HUES48 (cell line): Measurements from ENCODE around the gene OR2C1.

Source experiments
- H3K27ac ChIP-seq: one replicate; pipeline ENCODE4 v1.7.0; 2013; ENCODE audit warnings: low read depth, low read length, inconsistent platforms
- H3K27me3 ChIP-seq: 2 replicates; pipeline ENCODE4 v1.6.1; 2013; ENCODE audit warnings: mild to moderate bottlenecking, low read length; ENCODE audit not compliant: control insufficient read depth, insufficient read depth
- H3K36me3 ChIP-seq: 2 replicates; pipeline ENCODE4 v1.6.1; 2013; ENCODE audit warnings: low read length; ENCODE audit not compliant: control insufficient read depth, insufficient read depth
- H3K4me1 ChIP-seq: 2 replicates; pipeline ENCODE4 v1.6.1; 2013; ENCODE audit warnings: mild to moderate bottlenecking, low read length; ENCODE audit not compliant: control insufficient read depth, insufficient read depth
- H3K4me3 ChIP-seq: 2 replicates; pipeline ENCODE4 v1.5.1; 2013; ENCODE audit warnings: mild to moderate bottlenecking, low read depth, low read length
- H3K9ac ChIP-seq: 2 replicates; pipeline ENCODE4 v1.6.1; 2013; ENCODE audit warnings: mild to moderate bottlenecking, low read depth, low read length, moderate library complexity
- H3K9me3 ChIP-seq: 2 replicates; pipeline ENCODE4 v1.6.1; 2013; ENCODE audit warnings: low read length; ENCODE audit not compliant: control insufficient read depth, insufficient read depth

The OR2C1 gene

GRCh38 chr16:3355589-3355988 is at the start of gene OR2C1:
Gene OR2C1 (plus strand): TSS chr16:3355889. CDS start chr16:3355941, 52 bp downstream.
- Histone ChIP-seq H3K27me3 (no peaks in the 10 kb centered on the region), H3K4me1 (no peaks in the 10 kb centered on the region), H3K9ac (no peak within 1 kb of the TSS), H3K4me3 (no peak within 1 kb of the TSS), H3K9me3 (peaks cover 16% of the 10 kb centered on the region), H3K27ac (no peak within 1 kb of the TSS), H3K36me3 (no peaks in the 10 kb centered on the region)

GRCh38 chr16:3306078-3306477 is 49.6 kb upstream of the OR2C1 start:
- H3K36me3 ChIP-seq: peaks cover 19% of the 10 kb centered on the region
- no peaks in the 10 kb centered on the region for H3K27me3 ChIP-seq
- H3K9ac ChIP-seq: no peak overlapping the region
- 0 out of 2 replicates have a peak, but pooled peaks cover 4% of the 10 kb centered on the region for H3K4me1 ChIP-seq
- peaks cover 41% of the 10 kb centered on the region for H3K9me3 ChIP-seq
- H3K27ac ChIP-seq: peak overlapping the region; percentile 91
- H3K4me3 ChIP-seq: peak overlapping the region; percentile 96

GRCh38 chr16:3311496-3311895 is 44.2 kb upstream of the OR2C1 start:
- Histone ChIP-seq H3K27ac (no peak overlapping the region), H3K4me3 (no peak overlapping the region), H3K9ac (no peak overlapping the region), H3K36me3 (peaks cover 53% of the 10 kb centered on the region), H3K27me3 (no peaks in the 10 kb centered on the region), H3K9me3 (peaks cover 59% of the 10 kb centered on the region), H3K4me1 (no peaks in the 10 kb centered on the region)

DNA sequence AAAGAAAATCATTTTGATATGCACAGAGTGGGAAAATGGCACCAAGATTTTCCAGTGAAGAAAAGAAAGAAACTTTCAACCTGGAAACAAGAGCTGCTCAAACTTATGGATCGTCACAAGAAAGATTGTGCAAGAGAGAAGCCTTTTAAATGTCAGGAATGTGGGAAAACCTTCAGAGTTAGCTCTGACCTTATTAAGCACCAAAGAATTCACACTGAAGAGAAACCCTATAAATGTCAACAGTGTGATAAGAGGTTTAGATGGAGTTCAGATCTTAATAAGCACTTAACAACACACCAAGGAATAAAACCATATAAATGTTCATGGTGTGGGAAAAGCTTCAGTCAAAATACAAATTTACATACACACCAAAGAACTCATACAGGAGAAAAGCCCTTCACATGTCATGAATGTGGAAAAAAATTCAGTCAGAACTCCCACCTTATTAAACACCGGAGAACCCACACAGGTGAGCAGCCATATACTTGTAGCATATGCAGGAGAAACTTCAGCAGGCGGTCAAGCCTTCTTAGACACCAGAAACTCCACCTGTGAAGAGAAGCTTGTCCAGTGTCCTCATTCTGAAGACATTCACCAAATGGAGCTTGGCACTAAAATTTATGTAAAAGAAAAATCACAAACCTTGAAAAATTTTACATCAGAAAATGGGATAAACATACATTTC is 38.2 kb upstream of the OR2C1 start:
- Histone ChIP-seq H3K27ac (no peak overlapping the region), H3K9me3 (peaks cover 73% of the 10 kb centered on the region), H3K36me3 (peaks cover 57% of the 10 kb centered on the region), H3K4me3 (peak overlapping the region; percentile 5), H3K27me3 (no peaks in the 10 kb centered on the region), H3K4me1 (no peaks in the 10 kb centered on the region), H3K9ac (no peak overlapping the region)

DNA sequence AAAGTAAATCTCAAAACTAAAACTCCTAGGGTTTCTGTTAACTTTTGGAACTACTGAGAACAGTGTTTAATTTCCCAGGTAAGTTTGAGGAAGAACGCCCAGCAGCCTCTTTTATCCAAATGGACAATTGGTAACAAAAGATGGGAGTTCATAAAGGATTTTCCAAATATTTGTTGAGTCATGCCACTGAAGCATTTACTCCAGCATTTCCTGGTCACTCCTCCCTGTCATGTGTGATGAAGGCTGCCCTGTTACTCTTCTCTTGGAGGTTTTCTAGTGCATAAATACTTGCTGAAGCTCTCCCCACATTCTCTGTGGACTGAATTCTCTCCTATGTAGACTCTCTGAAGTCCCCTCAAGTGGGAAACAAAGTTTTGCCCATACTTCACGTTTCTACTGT is 33.9 kb upstream of the OR2C1 start:
- Histone ChIP-seq H3K9me3 (peaks cover 57% of the 10 kb centered on the region), H3K27me3 (no peaks in the 10 kb centered on the region), H3K4me1 (no peaks in the 10 kb centered on the region), H3K36me3 (peaks cover 19% of the 10 kb centered on the region), H3K27ac (no peak overlapping the region), H3K9ac (no peak overlapping the region), H3K4me3 (no peak overlapping the region)

- H3K9me3 ChIP-seq: peaks cover 19% of the 10 kb centered on the region
- no peak overlapping the region for H3K9ac ChIP-seq
- H3K27ac ChIP-seq: no peak overlapping the region
- H3K27me3 ChIP-seq: no peaks in the 10 kb centered on the region
- H3K4me3 ChIP-seq: no peak overlapping the region
- no peaks in the 10 kb centered on the region for H3K36me3 ChIP-seq
- no peaks in the 10 kb centered on the region for H3K4me1 ChIP-seq
These were observed 28.2 kb upstream of the OR2C1 start for GRCh38 chr16:3327514-3327913.

DNA sequence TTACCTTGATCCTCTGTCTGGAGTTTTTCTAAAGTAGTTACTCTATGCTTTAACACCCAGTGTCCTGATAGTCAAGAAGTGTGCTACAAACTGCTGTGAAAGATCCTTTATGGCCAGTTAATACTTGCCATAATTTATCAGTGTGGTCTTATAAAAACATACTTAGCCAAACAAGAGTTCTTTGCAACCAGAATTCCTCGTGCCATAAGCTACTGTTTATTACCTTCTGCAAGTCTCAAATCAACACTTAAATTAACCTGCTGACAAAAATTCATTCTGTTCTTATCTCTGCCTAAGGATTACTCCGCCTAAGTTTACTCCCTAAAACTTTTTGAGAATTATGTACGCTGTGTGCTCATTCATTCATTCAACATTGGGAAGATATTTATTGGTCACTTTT is 27.6 kb upstream of the OR2C1 start:
- H3K4me1 ChIP-seq: no peaks in the 10 kb centered on the region
- no peaks in the 10 kb centered on the region for H3K27me3 ChIP-seq
- no peak overlapping the region for H3K27ac ChIP-seq
- H3K9ac ChIP-seq: no peak overlapping the region
- H3K4me3 ChIP-seq: no peak overlapping the region
- no peaks in the 10 kb centered on the region for H3K36me3 ChIP-seq
- peaks cover 19% of the 10 kb centered on the region for H3K9me3 ChIP-seq

DNA sequence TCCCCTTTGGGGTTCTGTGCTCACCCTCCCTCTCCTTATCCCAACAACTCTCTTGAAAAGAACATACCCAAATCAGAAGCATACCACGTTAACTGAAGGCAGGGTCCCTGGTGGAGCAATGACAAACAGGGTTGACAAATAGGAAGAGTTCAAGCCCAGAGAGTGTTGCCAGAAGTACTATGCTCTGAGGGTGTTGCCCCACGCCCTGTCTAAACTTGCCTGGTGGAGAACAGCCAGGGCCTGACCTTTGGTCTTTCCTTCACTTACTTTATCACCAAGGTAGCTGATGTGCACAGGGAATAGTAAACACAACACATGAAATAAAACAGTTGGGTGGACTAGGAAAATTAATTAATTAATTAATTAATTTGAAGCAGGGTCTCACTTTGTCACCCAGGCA is 27.0 kb upstream of the OR2C1 start:
- Histone ChIP-seq H3K27me3 (no peaks in the 10 kb centered on the region), H3K36me3 (no peaks in the 10 kb centered on the region), H3K9me3 (peaks cover 16% of the 10 kb centered on the region), H3K4me3 (no peak overlapping the region), H3K9ac (no peak overlapping the region), H3K4me1 (no peaks in the 10 kb centered on the region), H3K27ac (no peak overlapping the region)

DNA sequence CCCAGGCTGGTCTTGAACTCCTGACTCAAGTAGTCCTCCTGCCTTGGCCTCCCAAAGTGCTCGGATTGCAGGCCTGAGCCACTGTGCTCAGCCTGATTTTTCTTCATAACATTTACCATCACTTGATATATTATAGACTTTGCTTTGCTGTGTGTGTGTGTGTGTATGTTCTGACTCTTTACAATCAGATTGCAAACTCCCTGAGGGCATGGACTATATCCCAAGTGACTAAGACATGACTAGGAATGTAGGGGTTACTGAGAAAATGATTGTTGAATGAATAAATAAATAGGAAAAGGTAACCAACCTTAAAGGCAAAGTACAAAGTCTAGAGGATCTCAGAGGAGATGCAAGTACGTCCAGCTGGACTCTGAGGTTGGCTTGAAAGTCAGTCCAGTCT is 9.6 kb upstream of the OR2C1 start:
- Histone ChIP-seq H3K4me3 (no peak overlapping the region), H3K4me1 (no peaks in the 10 kb centered on the region), H3K27me3 (no peaks in the 10 kb centered on the region), H3K9ac (no peak overlapping the region), H3K27ac (no peak overlapping the region), H3K9me3 (peaks cover 9% of the 10 kb centered on the region), H3K36me3 (no peaks in the 10 kb centered on the region)

GRCh38 chr16:3347586-3347985 is 8.1 kb upstream of the OR2C1 start:
- H3K27ac ChIP-seq: no peak overlapping the region
- H3K9me3 ChIP-seq: peaks cover 5% of the 10 kb centered on the region; the same call in 1 of the 2 replicates
- H3K27me3 ChIP-seq: no peaks in the 10 kb centered on the region
- no peak overlapping the region for H3K4me3 ChIP-seq
- H3K9ac ChIP-seq: no peak overlapping the region
- H3K36me3 ChIP-seq: no peaks in the 10 kb centered on the region
- H3K4me1 ChIP-seq: no peaks in the 10 kb centered on the region

- Histone ChIP-seq H3K9me3 (no peaks in the 10 kb centered on the region), H3K4me3 (no peak overlapping the region), H3K27ac (no peak overlapping the region), H3K4me1 (no peaks in the 10 kb centered on the region), H3K9ac (no peak overlapping the region), H3K36me3 (no peaks in the 10 kb centered on the region), H3K27me3 (no peaks in the 10 kb centered on the region)
These were observed 7.0 kb upstream of the OR2C1 start for GRCh38 chr16:3348547-3349167.
